GM12878 (cell line): Measurements from ENCODE around the gene CBX8. TPM values are rescaled to one million over a fixed set of nuclear protein-coding genes. Genes with fewer than 3 reads are reported as not detected.

Experiments used
- ATAC-seq: fragments of 200-7000 bp; cut with Tn5 transposase; 3 replicates; pipeline ENCODE4 v1.9.1; 2020; ENCODE audit warnings: mild to moderate bottlenecking, moderate library complexity
- BruUV-seq: library from RNA; stranded (reverse); fragments of 400-500 nt; replicated peaks from 2 replicates; lab custom pipeline; 2021; lab: Mats Ljungman, UMichigan
- CTCF ChIA-PET: fragments of 300-600 bp; sonication (Branson Sonifier 250); formaldehyde crosslinking; extraction: SDS; loops from one replicate; lab custom pipeline; 2021; ENCODE audit warnings: inconsistent platforms; lab: Yijun Ruan, JAX
- POLR2A ChIA-PET: fragments of 350-600 bp; formaldehyde crosslinking; extraction: SDS; loops from one replicate; lab custom pipeline; 2021; ENCODE audit warnings: inconsistent platforms; lab: Charles Lee
- RAD21 ChIA-PET: fragments of 300-600 bp; sonication (Branson Sonifier 250); formaldehyde crosslinking; loops from one replicate; lab custom pipeline; 2023; ENCODE audit warnings: antibody characterized with exemption; ENCODE audit not compliant: unreplicated experiment; lab: Charles Lee
- SMC1A ChIA-PET: fragments of 300-600 bp; sonication (Branson Sonifier 250); formaldehyde crosslinking; loops from one replicate; lab custom pipeline; 2023; ENCODE audit not compliant: unreplicated experiment, uncharacterized antibody; lab: Charles Lee
- DNase-seq: peaks from one replicate; pipeline ENCODE4 v3.0.0-alpha.2; 2011; ENCODE audit warnings: low read depth, low spot score
- FAIRE-seq: peaks from 3 replicates; lab custom pipeline; 2011; peaks lifted over from hg19 to GRCh38; lab: Jason Lieb, UNC
- H2AFZ ChIP-seq: 2 replicates; pipeline ENCODE4 v1.6.0; 2011; ENCODE audit warnings: low read depth, low read length, control low read depth; ENCODE audit not compliant: control insufficient read depth
- H3K27ac ChIP-seq: 2 replicates; pipeline ENCODE4 v1.5.1; 2011; ENCODE audit warnings: control low read depth; ENCODE audit not compliant: control insufficient read depth, insufficient read depth
- H3K27me3 ChIP-seq, 2 experiments: replicated peaks in 1 of 2; 2 replicates each; pipeline versions ENCODE4 v1.6.0 to v1.6.1; 2011; ENCODE audit warnings: low read length in 1 of 2; ENCODE audit not compliant: control insufficient read depth in 2 of 2, insufficient read depth in 2 of 2
- H3K36me3 ChIP-seq, 2 experiments: 2 replicates each; pipeline ENCODE4 v1.5.1; 2011; ENCODE audit warnings: low read length in 1 of 2; ENCODE audit not compliant: control insufficient read depth in 2 of 2, insufficient read depth in 2 of 2
- H3K4me1 ChIP-seq: 2 replicates; pipeline ENCODE4 v1.6.1; 2011; ENCODE audit warnings: mild to moderate bottlenecking, low read length, moderate library complexity, mixed read lengths; ENCODE audit not compliant: control insufficient read depth, insufficient read depth
- H3K4me2 ChIP-seq: 2 replicates; pipeline ENCODE4 v1.6.0; 2011; ENCODE audit warnings: control low read depth; ENCODE audit not compliant: control insufficient read depth, insufficient read depth
- H3K4me3 ChIP-seq: fragments of 200-600 bp; sonication (generic); 2 replicates; pipeline ENCODE4 v1.5.1; 2016
- H3K79me2 ChIP-seq: 2 replicates; pipeline ENCODE4 v1.6.0; 2011; ENCODE audit warnings: low read length; ENCODE audit not compliant: control insufficient read depth, insufficient read depth
- H3K9ac ChIP-seq: 2 replicates; pipeline ENCODE4 v1.8.0; 2011; ENCODE audit warnings: low read length, control low read depth, mixed read lengths; ENCODE audit not compliant: control insufficient read depth, insufficient read depth
- H3K9me3 ChIP-seq: replicated peaks from 3 replicates; pipeline ENCODE4 v1.5.1; 2011; ENCODE audit warnings: mild to moderate bottlenecking, low read length; ENCODE audit not compliant: control insufficient read depth, insufficient read depth
- H4K20me1 ChIP-seq: 2 replicates; pipeline ENCODE4 v1.6.0; 2011; ENCODE audit not compliant: control insufficient read depth, insufficient read depth
- CHD2 ChIP-seq: IDR thresholded peaks from 2 replicates; pipeline ENCODE4 v1.6.1; 2011; ENCODE audit warnings: low read depth, low read length, improper control_type of control experiment, borderline replicate concordance
- CREM ChIP-seq: IDR thresholded peaks from 2 replicates; pipeline ENCODE4 v1.6.1; 2014; ENCODE audit warnings: antibody characterized with exemption, low read depth
- FOXK2 ChIP-seq: fragments of 450-650 bp; IDR thresholded peaks from 2 replicates; pipeline ENCODE4 v1.6.1; 2017; ENCODE audit warnings: mild to moderate bottlenecking, moderate library complexity
- JUNB ChIP-seq: IDR thresholded peaks from 2 replicates; pipeline ENCODE4 v1.6.1; 2016; ENCODE audit warnings: antibody characterized with exemption, mild to moderate bottlenecking
- KAT2A ChIP-seq: conservative IDR thresholded peaks from 2 replicates; pipeline ENCODE4 v1.6.1; 2011; ENCODE audit warnings: low read depth, low read length; ENCODE audit not compliant: control insufficient read depth
- KLF5 ChIP-seq: fragments of 450-650 bp; IDR thresholded peaks from 2 replicates; pipeline ENCODE4 v1.6.1; 2014; ENCODE audit warnings: mild to moderate bottlenecking; ENCODE audit not compliant: partially characterized antibody
- MTA2 ChIP-seq: fragments of 450-650 bp; IDR thresholded peaks from 2 replicates; pipeline ENCODE4 v1.6.1; 2016; ENCODE audit warnings: low read depth, mild to moderate bottlenecking, moderate library complexity
- MYB ChIP-seq: fragments of 150-350 bp; IDR thresholded peaks from 2 replicates; pipeline ENCODE4 v1.6.1; 2014; ENCODE audit warnings: mild to moderate bottlenecking, low read depth, low read length, borderline replicate concordance
- NFXL1 ChIP-seq: fragments of 450-650 bp; IDR thresholded peaks from 2 replicates; pipeline ENCODE4 v1.6.1; 2017; ENCODE audit warnings: antibody characterized with exemption, mild to moderate bottlenecking, borderline replicate concordance
- NFYB ChIP-seq: IDR thresholded peaks from 2 replicates; pipeline ENCODE4 v1.6.1; 2011; ENCODE audit warnings: low read depth, mild to moderate bottlenecking, low read length, improper control_type of control experiment, moderate library complexity; ENCODE audit not compliant: insufficient read depth
- NR2C1 ChIP-seq: fragments of 450-650 bp; IDR thresholded peaks from 2 replicates; pipeline ENCODE4 v1.6.1; 2017; ENCODE audit warnings: antibody characterized with exemption, mild to moderate bottlenecking, moderate library complexity
- RAD51 ChIP-seq: fragments of 450-650 bp; IDR thresholded peaks from 2 replicates; pipeline ENCODE4 v1.6.1; 2016; ENCODE audit warnings: moderate library complexity, mild to moderate bottlenecking, inconsistent platforms
- STAT3 ChIP-seq: IDR thresholded peaks from 2 replicates; pipeline ENCODE4 v1.6.1; 2011; ENCODE audit warnings: low read depth, low read length, improper control_type of control experiment
- TARDBP ChIP-seq: IDR thresholded peaks from 2 replicates; pipeline ENCODE4 v1.6.1; 2016; ENCODE audit warnings: borderline replicate concordance
- TCF7 ChIP-seq: IDR thresholded peaks from 2 replicates; pipeline ENCODE4 v1.6.1; 2014; ENCODE audit warnings: antibody characterized with exemption, borderline replicate concordance
- WGBS: methylation state at CpG from one replicate; pipeline ENCODE4 v1.1.6; 2016; ENCODE audit warnings: low lambda C conversion rate; ENCODE audit not compliant: insufficient replicate concordance, insufficient coverage; ENCODE audit errors: missing lambda C conversion rate; 5-methylcytosine and 5-hydroxymethylcytosine counted together
- in situ Hi-C: fragments of 300-500 bp; cut with MboI; formaldehyde crosslinking; loops from 9 replicates; pipeline ENCODE4 v1.14.3; 2018; ENCODE audit warnings: mixed read lengths
- intact Hi-C: fragments of 100-400 bp; cut with micrococcal nuclease; formaldehyde crosslinking; loops from one replicate; pipeline ENCODE4 v1.14.2; 2022; ENCODE audit not compliant: unreplicated experiment
- polyA plus RNA-seq, 11 experiments: library from polyadenylated mRNA; depleted of rRNA in 4 of 11; unstranded in 6 of 11; stranded (reverse) in 5 of 11; fragments of >200 nt; fragmentation: Nextera tagmentation in 4 of 11; fragmentation: Illumina TruSeq in 1 of 11; extraction: Ambion mirVana in 4 of 11; extraction: Trizol in 1 of 11; gene quantifications; 1 replicate in 1 of 11; 2 replicates in 10 of 11; pipeline versions ENCODE4 v1.2.1 to v1.2.3, GENCODE V29; 2011 to 2016; ENCODE audit warnings: inconsistent platforms in 2 of 11, missing spikeins in 2 of 11, low read depth in 1 of 11
- total RNA-seq, 4 experiments: library from RNA; depleted of rRNA in 3 of 4; stranded (reverse); fragments of >200 nt in 3 of 4; fragmentation: Illumina TruSeq in 1 of 4; extraction: Trizol in 1 of 4; gene quantifications; 2 replicates each; pipeline versions ENCODE4 v1.2.1 to v1.2.3, GENCODE V29; 2013 to 2021
- TF ChIP-seq, protein P1 (sequence below): fragments of 150-350 bp; IDR thresholded peaks from 2 replicates; pipeline ENCODE4 v1.6.1; 2016; ENCODE audit warnings: low read depth, low read length
- TF ChIP-seq, protein P2 (sequence below): fragments of 150-350 bp; IDR thresholded peaks from 2 replicates; pipeline ENCODE4 v1.6.1; 2014; ENCODE audit warnings: mild to moderate bottlenecking, low read depth, low read length
- TF ChIP-seq, protein P3 (sequence below): IDR thresholded peaks from 2 replicates; pipeline ENCODE4 v1.6.1; 2012; ENCODE audit warnings: low read depth, low read length, improper control_type of control experiment

The CBX8 gene
- total and polyA plus RNA-seq, 10 of the 15 experiments (the other 5 are each of a cell fraction or from before 2014, with no cell fraction given) = 0.03 to 6.7 (median 1.9) TPM

DNA sequence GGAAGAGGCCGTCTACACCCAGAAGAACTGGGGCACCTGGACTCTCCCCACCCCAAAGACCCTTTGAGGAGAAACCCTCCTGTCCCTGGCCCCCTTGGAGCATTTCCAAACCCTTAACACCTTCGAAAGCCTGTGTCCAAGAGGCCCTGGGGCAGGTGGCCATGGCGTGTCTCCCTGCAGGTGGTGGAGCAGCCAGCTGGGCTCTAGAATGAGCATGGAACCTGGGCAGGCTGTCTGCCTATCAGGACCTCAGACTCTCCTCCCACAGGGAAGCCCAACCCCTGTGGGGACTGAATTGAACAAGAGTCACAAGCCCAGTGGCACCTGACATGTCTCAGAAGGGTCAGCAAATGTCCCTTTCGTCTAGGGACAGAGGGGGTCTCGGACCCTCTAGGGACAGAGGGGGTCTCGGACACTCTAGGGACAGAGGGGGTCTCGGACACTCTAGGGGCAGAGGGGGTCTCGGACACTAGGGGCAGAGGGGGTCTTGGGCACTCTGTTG, 33.9 kb upstream of the CBX8 start:
- POLR2A ChIA-PET = no interaction called here
- SMC1A ChIA-PET = no interaction called here
- no TSS peak for BruUV-seq
- RAD21 ChIA-PET = no interaction called here
- in situ Hi-C loops (no loop called here), intact Hi-C loops (no loop called here)
- Histone ChIP-seq H3K9me3 (no peaks in the 10 kb centered on the region), H4K20me1 (no peaks in the 10 kb centered on the region), H3K79me2 (no peaks in the 10 kb centered on the region), H3K27ac (no peak overlapping the region), H3K4me3 (no peak overlapping the region), H3K4me1 (peaks cover 4% of the 10 kb centered on the region; the same call in 1 of the 2 replicates), H3K4me2 (no peak overlapping the region), H3K9ac (no peak overlapping the region), H2AFZ (no peak overlapping the region), H3K27me3 (no peaks in the 10 kb centered on the region), H3K36me3 (peaks cover 0 to 17% of the 10 kb centered on the region in 2 experiments; a peak in 2 of 4 replicates)
- peak; percentile 14; the same call in 1 of the 3 replicates for ATAC-seq
- WGBS = 51% methylated on average over 8 of the region's 8 CpGs
- DNase-seq = no peak
- TF ChIP-seq NFXL1 (no peak), TCF7 (no peak), KLF5 (no peak), MYB (no peak), FOXK2 (no peak), CREM (no peak), MTA2 (no peak), RAD51 (no peak), NFYB (no peak), NR2C1 (no peak), STAT3 (no peak), TARDBP (no peak), KAT2A (no peak), CHD2 (no peak), JUNB (no peak)
- TF ChIP-seq, protein P1, sequence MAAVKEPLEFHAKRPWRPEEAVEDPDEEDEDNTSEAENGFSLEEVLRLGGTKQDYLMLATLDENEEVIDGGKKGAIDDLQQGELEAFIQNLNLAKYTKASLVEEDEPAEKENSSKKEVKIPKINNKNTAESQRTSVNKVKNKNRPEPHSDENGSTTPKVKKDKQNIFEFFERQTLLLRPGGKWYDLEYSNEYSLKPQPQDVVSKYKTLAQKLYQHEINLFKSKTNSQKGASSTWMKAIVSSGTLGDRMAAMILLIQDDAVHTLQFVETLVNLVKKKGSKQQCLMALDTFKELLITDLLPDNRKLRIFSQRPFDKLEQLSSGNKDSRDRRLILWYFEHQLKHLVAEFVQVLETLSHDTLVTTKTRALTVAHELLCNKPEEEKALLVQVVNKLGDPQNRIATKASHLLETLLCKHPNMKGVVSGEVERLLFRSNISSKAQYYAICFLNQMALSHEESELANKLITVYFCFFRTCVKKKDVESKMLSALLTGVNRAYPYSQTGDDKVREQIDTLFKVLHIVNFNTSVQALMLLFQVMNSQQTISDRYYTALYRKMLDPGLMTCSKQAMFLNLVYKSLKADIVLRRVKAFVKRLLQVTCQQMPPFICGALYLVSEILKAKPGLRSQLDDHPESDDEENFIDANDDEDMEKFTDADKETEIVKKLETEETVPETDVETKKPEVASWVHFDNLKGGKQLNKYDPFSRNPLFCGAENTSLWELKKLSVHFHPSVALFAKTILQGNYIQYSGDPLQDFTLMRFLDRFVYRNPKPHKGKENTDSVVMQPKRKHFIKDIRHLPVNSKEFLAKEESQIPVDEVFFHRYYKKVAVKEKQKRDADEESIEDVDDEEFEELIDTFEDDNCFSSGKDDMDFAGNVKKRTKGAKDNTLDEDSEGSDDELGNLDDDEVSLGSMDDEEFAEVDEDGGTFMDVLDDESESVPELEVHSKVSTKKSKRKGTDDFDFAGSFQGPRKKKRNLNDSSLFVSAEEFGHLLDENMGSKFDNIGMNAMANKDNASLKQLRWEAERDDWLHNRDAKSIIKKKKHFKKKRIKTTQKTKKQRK = no peak
- TF ChIP-seq, protein P2, sequence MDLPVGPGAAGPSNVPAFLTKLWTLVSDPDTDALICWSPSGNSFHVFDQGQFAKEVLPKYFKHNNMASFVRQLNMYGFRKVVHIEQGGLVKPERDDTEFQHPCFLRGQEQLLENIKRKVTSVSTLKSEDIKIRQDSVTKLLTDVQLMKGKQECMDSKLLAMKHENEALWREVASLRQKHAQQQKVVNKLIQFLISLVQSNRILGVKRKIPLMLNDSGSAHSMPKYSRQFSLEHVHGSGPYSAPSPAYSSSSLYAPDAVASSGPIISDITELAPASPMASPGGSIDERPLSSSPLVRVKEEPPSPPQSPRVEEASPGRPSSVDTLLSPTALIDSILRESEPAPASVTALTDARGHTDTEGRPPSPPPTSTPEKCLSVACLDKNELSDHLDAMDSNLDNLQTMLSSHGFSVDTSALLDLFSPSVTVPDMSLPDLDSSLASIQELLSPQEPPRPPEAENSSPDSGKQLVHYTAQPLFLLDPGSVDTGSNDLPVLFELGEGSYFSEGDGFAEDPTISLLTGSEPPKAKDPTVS = no peak
- TF ChIP-seq, protein P3, sequence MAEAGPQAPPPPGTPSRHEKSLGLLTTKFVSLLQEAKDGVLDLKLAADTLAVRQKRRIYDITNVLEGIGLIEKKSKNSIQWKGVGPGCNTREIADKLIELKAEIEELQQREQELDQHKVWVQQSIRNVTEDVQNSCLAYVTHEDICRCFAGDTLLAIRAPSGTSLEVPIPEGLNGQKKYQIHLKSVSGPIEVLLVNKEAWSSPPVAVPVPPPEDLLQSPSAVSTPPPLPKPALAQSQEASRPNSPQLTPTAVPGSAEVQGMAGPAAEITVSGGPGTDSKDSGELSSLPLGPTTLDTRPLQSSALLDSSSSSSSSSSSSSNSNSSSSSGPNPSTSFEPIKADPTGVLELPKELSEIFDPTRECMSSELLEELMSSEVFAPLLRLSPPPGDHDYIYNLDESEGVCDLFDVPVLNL = no peak
- CTCF ChIA-PET = no interaction called here
- no peak for FAIRE-seq
